Measurements from ENCODE around the gene PLA2G4E.

PLA2G4E gene

GRCh38 chr15:42011074-42011473, 9.8 kb downstream of the PLA2G4E start:
- DNase-seq (ENCODE audit: insufficient read length, low spot score): no peak
- FAIRE-seq: no peak
- TF ChIP-seq TAF1 (IDR thresholded peaks at IDR 0.05; ENCODE audit: low read depth, low read length) (no peak), POLR2A (IDR thresholded peaks at IDR 0.05; ENCODE audit: low read depth, low read length) (no peak), POLR2AphosphoS5 (IDR thresholded peaks at IDR 0.05; ENCODE audit: low read depth, low read length) (no peak)

- no peak for FAIRE-seq
- DNase-seq (ENCODE audit: insufficient read length, low spot score): peak; percentile 47
Observed at GRCh38 chr15:42010434-42010833, 10.4 kb downstream of the PLA2G4E start.

GRCh38 chr15:42009474-42009873, 11.4 kb downstream of the PLA2G4E start:
- FAIRE-seq: no peak
- TF ChIP-seq POU2F2 (IDR thresholded peaks at IDR 0.05; ENCODE audit: low read depth, low read length) (no peak), TAF1 (IDR thresholded peaks at IDR 0.05; ENCODE audit: low read depth, low read length) (no peak), POLR2A (IDR thresholded peaks at IDR 0.05; ENCODE audit: low read depth, low read length) (no peak), POLR2AphosphoS5 (IDR thresholded peaks at IDR 0.05; ENCODE audit: low read depth, low read length) (no peak), SPI1 (IDR thresholded peaks at IDR 0.05; ENCODE audit: low read depth, low read length) (no peak), PAX5 (IDR thresholded peaks at IDR 0.05; ENCODE audit: insufficient read depth, low read length, severe bottlenecking) (no peak)
- no peak for DNase-seq (ENCODE audit: insufficient read length, low spot score)

More at GRCh38 chr15:42010434-42010833, 10.4 kb downstream of the PLA2G4E start:
- TF ChIP-seq SPI1 (IDR thresholded peaks at IDR 0.05; ENCODE audit: low read depth, low read length): no peak
- TF ChIP-seq POLR2A (IDR thresholded peaks at IDR 0.05; ENCODE audit: low read depth, low read length): no peak
- TF ChIP-seq TAF1 (IDR thresholded peaks at IDR 0.05; ENCODE audit: low read depth, low read length): no peak

DNA sequence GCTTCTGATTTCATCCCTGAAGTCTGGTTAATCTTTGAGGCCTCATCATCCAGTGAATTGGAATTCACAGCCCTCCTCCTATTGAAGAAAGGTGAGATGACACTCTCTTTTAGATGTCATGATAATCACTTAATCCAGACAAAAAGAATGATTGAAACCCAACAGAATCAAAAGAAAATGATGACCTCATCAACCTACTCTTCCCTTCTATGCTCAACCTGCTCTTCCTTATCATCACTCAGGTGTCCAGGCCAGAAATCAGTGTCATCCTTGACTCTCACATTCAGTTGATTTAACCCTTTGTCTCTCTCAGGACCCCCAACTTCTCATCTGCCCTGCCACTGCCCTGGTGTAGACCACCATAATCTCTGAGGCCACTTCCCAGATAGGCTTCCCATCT, 11.8 kb downstream of the PLA2G4E start:
- DNase-seq (ENCODE audit: insufficient read length, low spot score) (no peak), FAIRE-seq (no peak)
- TF ChIP-seq POLR2A (IDR thresholded peaks at IDR 0.05; ENCODE audit: low read depth, low read length): no peak
- no peak for TF ChIP-seq PAX5 (IDR thresholded peaks at IDR 0.05; ENCODE audit: insufficient read depth, low read length, severe bottlenecking)
- no peak for TF ChIP-seq POLR2AphosphoS5 (IDR thresholded peaks at IDR 0.05; ENCODE audit: low read depth, low read length)
- TF ChIP-seq TAF1 (IDR thresholded peaks at IDR 0.05; ENCODE audit: low read depth, low read length): no peak
- no peak for TF ChIP-seq POU2F2 (IDR thresholded peaks at IDR 0.05; ENCODE audit: low read depth, low read length)
- no peak for TF ChIP-seq SPI1 (IDR thresholded peaks at IDR 0.05; ENCODE audit: low read depth, low read length)

DNA sequence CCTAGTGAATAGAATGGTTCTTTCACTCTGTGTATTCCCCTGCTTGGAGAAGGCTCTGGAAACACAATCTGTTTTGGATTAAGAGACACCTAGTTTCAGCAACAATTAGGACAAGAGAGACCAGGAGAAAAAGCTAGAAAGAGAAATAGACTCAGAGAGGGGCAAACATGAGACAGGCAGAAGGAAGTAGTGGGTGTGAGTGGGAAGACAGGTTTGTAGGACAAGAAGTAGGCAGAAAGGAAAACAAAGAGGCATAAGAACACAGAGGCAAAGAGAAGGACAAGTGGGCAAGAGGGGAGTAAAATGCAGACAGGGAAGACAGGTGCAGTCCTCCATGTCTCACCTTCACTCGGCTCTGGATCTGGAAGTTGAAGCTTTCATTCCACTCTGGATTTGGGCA, 13.5 kb downstream of the PLA2G4E start:
- TF ChIP-seq POLR2A (IDR thresholded peaks at IDR 0.05; ENCODE audit: low read depth, low read length) (no peak), TAF1 (IDR thresholded peaks at IDR 0.05; ENCODE audit: low read depth, low read length) (no peak), POU2F2 (IDR thresholded peaks at IDR 0.05; ENCODE audit: low read depth, low read length) (no peak), SPI1 (IDR thresholded peaks at IDR 0.05; ENCODE audit: low read depth, low read length) (no peak), PAX5 (IDR thresholded peaks at IDR 0.05; ENCODE audit: insufficient read depth, low read length, severe bottlenecking) (no peak), POLR2AphosphoS5 (IDR thresholded peaks at IDR 0.05; ENCODE audit: low read depth, low read length) (no peak)
- DNase-seq (ENCODE audit: insufficient read length, low spot score) (no peak), FAIRE-seq (no peak)

- no peak for FAIRE-seq
- TF ChIP-seq POLR2AphosphoS5 (IDR thresholded peaks at IDR 0.05; ENCODE audit: low read depth, low read length): no peak
- TF ChIP-seq SPI1 (IDR thresholded peaks at IDR 0.05; ENCODE audit: low read depth, low read length): no peak
- no peak for TF ChIP-seq TAF1 (IDR thresholded peaks at IDR 0.05; ENCODE audit: low read depth, low read length)
- TF ChIP-seq POLR2A (IDR thresholded peaks at IDR 0.05; ENCODE audit: low read depth, low read length): no peak
- TF ChIP-seq PAX5 (IDR thresholded peaks at IDR 0.05; ENCODE audit: insufficient read depth, low read length, severe bottlenecking): no peak
- TF ChIP-seq POU2F2 (IDR thresholded peaks at IDR 0.05; ENCODE audit: low read depth, low read length): no peak
- DNase-seq (ENCODE audit: insufficient read length, low spot score): no peak
Observed at GRCh38 chr15:42002333-42002732, 18.5 kb downstream of the PLA2G4E start.

DNA sequence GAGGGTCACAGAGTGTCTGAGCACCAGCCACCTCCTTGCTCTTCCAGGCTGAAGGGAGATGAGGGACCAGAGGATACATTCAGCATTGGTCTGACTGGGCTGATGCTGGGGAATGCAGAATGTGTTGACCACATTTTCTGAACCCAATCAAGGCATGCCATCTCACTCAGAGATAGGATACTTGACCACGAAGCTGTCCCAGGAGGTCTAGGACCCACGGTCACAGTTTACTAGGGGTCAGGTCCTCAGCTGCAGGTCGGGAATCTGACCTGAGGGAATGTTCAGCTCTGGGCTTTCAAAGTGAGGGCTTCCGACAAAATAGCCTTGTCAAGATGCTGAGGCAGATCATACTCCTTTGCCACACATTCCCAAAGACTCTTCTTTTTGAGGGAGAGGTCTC, 19.6 kb downstream of the PLA2G4E start:
- TF ChIP-seq POLR2A (IDR thresholded peaks at IDR 0.05; ENCODE audit: low read depth, low read length) (no peak), PAX5 (IDR thresholded peaks at IDR 0.05; ENCODE audit: insufficient read depth, low read length, severe bottlenecking) (no peak), POLR2AphosphoS5 (IDR thresholded peaks at IDR 0.05; ENCODE audit: low read depth, low read length) (no peak), SPI1 (IDR thresholded peaks at IDR 0.05; ENCODE audit: low read depth, low read length) (no peak), POU2F2 (IDR thresholded peaks at IDR 0.05; ENCODE audit: low read depth, low read length) (no peak), TAF1 (IDR thresholded peaks at IDR 0.05; ENCODE audit: low read depth, low read length) (no peak)
- no peak for FAIRE-seq
- no peak for DNase-seq (ENCODE audit: insufficient read length, low spot score)

DNA sequence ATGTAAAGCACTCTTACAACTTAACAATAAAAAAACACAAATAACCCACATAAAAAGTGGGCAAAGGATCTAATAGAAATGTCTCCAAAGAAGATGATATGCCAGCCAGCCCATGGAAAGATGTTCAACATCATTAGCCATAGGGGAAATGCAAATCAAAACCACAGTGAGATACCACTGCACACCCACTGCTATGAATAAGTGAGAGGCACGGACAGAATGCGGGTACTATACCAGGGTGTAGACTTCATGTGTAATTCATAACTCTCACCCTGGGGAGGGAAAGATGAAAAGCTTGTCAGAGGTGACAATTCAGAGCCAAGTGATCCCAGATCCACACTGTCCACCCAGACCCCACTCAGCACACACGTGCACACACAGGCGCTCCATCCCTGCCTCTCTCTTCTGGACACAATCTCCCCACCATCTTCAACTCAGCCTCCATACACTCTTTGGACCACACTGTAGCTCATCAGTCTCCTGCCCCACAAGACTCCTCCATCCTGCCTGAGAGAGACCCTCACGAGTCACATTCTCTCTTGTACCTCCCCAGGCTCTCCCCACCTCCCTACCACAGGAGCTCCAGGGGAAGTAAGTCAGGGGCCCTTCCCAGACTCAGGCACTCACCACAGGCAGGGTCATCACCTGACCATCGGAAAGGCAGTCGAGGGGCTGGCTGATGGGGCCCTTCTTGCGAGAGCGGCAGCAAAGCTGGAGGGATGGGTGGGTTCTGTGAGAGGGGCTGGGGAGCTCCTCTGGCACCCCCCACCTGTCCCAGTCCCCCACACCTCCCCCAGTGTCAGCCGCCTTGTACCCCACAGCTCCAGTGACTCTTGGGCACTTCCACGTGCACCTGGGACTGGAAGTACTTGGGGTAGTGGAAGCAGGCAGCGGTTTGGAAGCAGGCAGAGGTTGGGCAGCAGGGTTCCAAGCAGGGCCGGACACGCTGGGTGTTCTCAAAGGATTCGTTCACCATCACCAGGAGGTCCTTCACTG, 21.3 kb downstream of the PLA2G4E start:
- TF ChIP-seq POLR2AphosphoS5 (IDR thresholded peaks at IDR 0.05; ENCODE audit: low read depth, low read length): no peak
- DNase-seq (ENCODE audit: insufficient read length, low spot score) (no peak), FAIRE-seq (peak; percentile 63)

GRCh38 chr15:41997845-41998244, 23.0 kb downstream of the PLA2G4E start:
- DNase-seq (ENCODE audit: insufficient read length, low spot score): no peak
- no peak for FAIRE-seq
- TF ChIP-seq SPI1 (IDR thresholded peaks at IDR 0.05; ENCODE audit: low read depth, low read length) (no peak), TAF1 (IDR thresholded peaks at IDR 0.05; ENCODE audit: low read depth, low read length) (no peak), PAX5 (IDR thresholded peaks at IDR 0.05; ENCODE audit: insufficient read depth, low read length, severe bottlenecking) (no peak), POLR2A (IDR thresholded peaks at IDR 0.05; ENCODE audit: low read depth, low read length) (no peak), POLR2AphosphoS5 (IDR thresholded peaks at IDR 0.05; ENCODE audit: low read depth, low read length) (no peak), POU2F2 (IDR thresholded peaks at IDR 0.05; ENCODE audit: low read depth, low read length) (no peak)
